SK-N-SH (cell line): ENCODE measurements around the gene NOTCH4. TPM values are rescaled to one million over a fixed set of nuclear protein-coding genes. Genes with fewer than 3 reads are reported as not detected.

Source experiments
- CTCF ChIA-PET: fragments of 300-600, 350-600 bp; formaldehyde crosslinking; extraction: SDS; loops from one replicate; lab custom pipeline; 2021; lab: Yijun Ruan, JAX
- POLR2A ChIA-PET: fragments of 350-600 bp; sonication (Branson Sonifier 250); formaldehyde crosslinking; extraction: SDS; loops from one replicate; lab custom pipeline; 2020; ENCODE audit warnings: antibody characterized with exemption, inconsistent platforms; lab: Yijun Ruan, JAX
- DNase-seq: peaks from one replicate; pipeline ENCODE4 v3.0.0; 2012
- H2AFZ ChIP-seq: fragments of 200-600 bp; sonication (generic); 2 replicates; pipeline ENCODE4 v1.8.1; 2016; ENCODE audit warnings: antibody characterized with exemption, mild to moderate bottlenecking, low read depth
- H3F3A ChIP-seq: fragments of 200-600 bp; sonication (generic); replicated peaks from 2 replicates; pipeline ENCODE3; 2016; ENCODE audit warnings: antibody characterized with exemption, mild to moderate bottlenecking; ENCODE audit not compliant: insufficient read depth
- H3K27ac ChIP-seq, 2 experiments: fragments of 200-500 bp in 1 of 2; fragments of 200-600 bp in 1 of 2; sonication (Bioruptor generic) in 1 of 2; sonication (generic), shearing (Covaris generic) in 1 of 2; 2 replicates each; pipeline versions ENCODE4 v1.5.1 to v1.6.1; 2014 to 2016; ENCODE audit warnings: low read depth in 2 of 2, inconsistent platforms in 1 of 2, low read length in 1 of 2, mild to moderate bottlenecking in 1 of 2, mixed read lengths in 1 of 2
- H3K27me3 ChIP-seq: fragments of 200-600 bp; sonication (generic), shearing (Covaris generic); 2 replicates; pipeline ENCODE4 v1.6.1; 2016; ENCODE audit warnings: mixed run types; ENCODE audit not compliant: insufficient read depth
- H3K36me3 ChIP-seq, 2 experiments: fragments of 200-500 bp in 1 of 2; fragments of 200-600 bp in 1 of 2; sonication (Bioruptor generic) in 1 of 2; sonication (generic) in 1 of 2; replicated peaks in 1 of 2; 2 replicates each; pipeline versions ENCODE3 to v1.5.1; 2014 to 2016; ENCODE audit warnings: low read length in 1 of 2, mild to moderate bottlenecking in 1 of 2; ENCODE audit not compliant: insufficient read depth in 2 of 2, control insufficient read depth in 1 of 2
- H3K4me1 ChIP-seq, 2 experiments: fragments of 200-500 bp in 1 of 2; fragments of 200-600 bp in 1 of 2; sonication (Bioruptor generic) in 1 of 2; sonication (generic), shearing (Covaris generic) in 1 of 2; 2 replicates each; pipeline versions ENCODE4 v1.5.1 to v1.6.1; 2014 to 2016; ENCODE audit warnings: low read depth in 1 of 2, low read length in 1 of 2, mixed run types in 1 of 2; ENCODE audit not compliant: insufficient read depth in 2 of 2, control insufficient read depth in 1 of 2
- H3K4me2 ChIP-seq: fragments of 200-600 bp; sonication (generic), shearing (Covaris generic); 2 replicates; pipeline ENCODE4 v1.6.1; 2017; ENCODE audit warnings: mixed run types
- H3K4me3 ChIP-seq, 2 experiments: fragments of 200-500 bp in 1 of 2; fragments of 200-600 bp in 1 of 2; sonication (Bioruptor generic) in 1 of 2; sonication (generic), shearing (Covaris generic) in 1 of 2; 2 replicates each; pipeline versions ENCODE4 v1.5.1 to v1.8.1; 2014 to 2016; ENCODE audit warnings: low read depth in 2 of 2, inconsistent platforms in 1 of 2, low read length in 1 of 2, mild to moderate bottlenecking in 1 of 2, mixed read lengths in 1 of 2, moderate library complexity in 1 of 2
- H3K79me2 ChIP-seq: fragments of 200-600 bp; sonication (generic); 2 replicates; pipeline ENCODE4 v1.8.1; 2017; ENCODE audit warnings: mild to moderate bottlenecking; ENCODE audit not compliant: insufficient read depth
- H3K9ac ChIP-seq: fragments of 200-600 bp; sonication (generic); 2 replicates; pipeline ENCODE4 v1.6.1; 2017; ENCODE audit warnings: mixed run types
- H3K9me2 ChIP-seq: fragments of 200-600 bp; sonication (generic); 2 replicates; pipeline ENCODE4 v1.6.1; 2017; ENCODE audit warnings: mixed run types
- H3K9me3 ChIP-seq: fragments of 200-600 bp; sonication (generic); 2 replicates; pipeline ENCODE4 v1.6.1; 2017; ENCODE audit warnings: mixed run types, mild to moderate bottlenecking, moderate library complexity
- H4K20me1 ChIP-seq: fragments of 200-600 bp; sonication (generic); 2 replicates; pipeline ENCODE4 v1.6.1; 2017; ENCODE audit warnings: mild to moderate bottlenecking, mixed run types; ENCODE audit not compliant: insufficient read depth
- CTCF ChIP-seq: fragments of 200-600 bp; sonication (generic); IDR thresholded peaks from 2 replicates; pipeline ENCODE4 v1.6.1; 2017; ENCODE audit warnings: antibody characterized with exemption, mild to moderate bottlenecking, moderate library complexity
- EP300 ChIP-seq, 2 experiments: IDR thresholded peaks; 2 replicates each; pipeline versions ENCODE4 v1.4.0 to v1.6.1; 2012; ENCODE audit warnings: borderline replicate concordance in 1 of 2, low read depth in 1 of 2, low read length in 1 of 2
- EZH2phosphoT487 ChIP-seq: fragments of 200-600 bp; sonication (generic); IDR thresholded peaks from 2 replicates; pipeline ENCODE4 v1.6.1; 2017; ENCODE audit warnings: low read depth, mixed run types, mild to moderate bottlenecking, antibody characterized with exemption, moderate library complexity, borderline replicate concordance
- FOSL2 ChIP-seq: IDR thresholded peaks from 2 replicates; pipeline ENCODE4 v1.4.0; 2012; ENCODE audit warnings: low read depth, mild to moderate bottlenecking, moderate library complexity, borderline replicate concordance
- FOXJ3 ChIP-seq: sonication (generic); formaldehyde crosslinking; IDR thresholded peaks from 2 replicates; pipeline ENCODE4 v1.5.1; 2020; ENCODE audit warnings: mild to moderate bottlenecking, missing genetic modification reagents
- FOXM1 ChIP-seq: IDR thresholded peaks from 2 replicates; pipeline ENCODE4 v1.4.0; 2012; ENCODE audit warnings: low read depth, mild to moderate bottlenecking
- GABPA ChIP-seq: IDR thresholded peaks from 2 replicates; pipeline ENCODE4 v1.4.0; 2012; ENCODE audit warnings: low read depth, mild to moderate bottlenecking
- GATA2 ChIP-seq: sonication (generic); formaldehyde crosslinking; IDR thresholded peaks from 2 replicates; pipeline ENCODE4 v1.5.0; 2020; ENCODE audit warnings: mild to moderate bottlenecking, missing genetic modification reagents
- IRF3 ChIP-seq: fragments of 150-350 bp; IDR thresholded peaks from 2 replicates; pipeline ENCODE4 v1.6.1; 2016; ENCODE audit warnings: mild to moderate bottlenecking, low read depth, low read length
- JUND ChIP-seq: IDR thresholded peaks from 2 replicates; pipeline ENCODE4 v1.4.0; 2012
- MAX ChIP-seq: IDR thresholded peaks from 2 replicates; pipeline ENCODE4 v1.4.0; 2012; ENCODE audit warnings: low read depth
- MEF2A ChIP-seq: IDR thresholded peaks from 2 replicates; pipeline ENCODE4 v1.4.0; 2012; ENCODE audit warnings: low read depth, borderline replicate concordance
- NRF1 ChIP-seq: IDR thresholded peaks from 2 replicates; pipeline ENCODE4 v1.6.1; 2012; ENCODE audit warnings: low read depth, mild to moderate bottlenecking, low read length
- POLR2AphosphoS5 ChIP-seq: IDR thresholded peaks from 2 replicates; pipeline ENCODE4 v1.6.1; 2012; ENCODE audit warnings: low read depth, low read length
- RCOR1 ChIP-seq: fragments of 150-350 bp; IDR thresholded peaks from 2 replicates; pipeline ENCODE4 v1.6.1; 2017; ENCODE audit warnings: antibody characterized with exemption, low read length
- SIN3A ChIP-seq: IDR thresholded peaks from 2 replicates; pipeline ENCODE4 v1.6.1; 2012; ENCODE audit warnings: low read depth, mild to moderate bottlenecking, low read length, moderate library complexity, borderline replicate concordance
- TAF1 ChIP-seq: IDR thresholded peaks from 2 replicates; pipeline ENCODE4 v1.6.1; 2012; ENCODE audit warnings: low read depth, mild to moderate bottlenecking, low read length, moderate library complexity, borderline replicate concordance
- USF2 ChIP-seq: fragments of 150-350 bp; IDR thresholded peaks from 2 replicates; pipeline ENCODE4 v1.6.1; 2017; ENCODE audit warnings: antibody characterized with exemption, low read length, low read depth, borderline replicate concordance
- YY1 ChIP-seq: IDR thresholded peaks from 2 replicates; pipeline ENCODE4 v1.4.0; 2012; ENCODE audit warnings: low read depth, mild to moderate bottlenecking
- WGBS: methylation state at CpG from one replicate; pipeline ENCODE4 v1.1.6; 2017; ENCODE audit warnings: low lambda C conversion rate; 5-methylcytosine and 5-hydroxymethylcytosine counted together
- polyA plus RNA-seq, 3 experiments: library from polyadenylated mRNA; depleted of rRNA; stranded (reverse); fragments of >200 nt; gene quantifications; 2 replicates each; pipeline ENCODE4 v1.2.3, GENCODE V29; 2012

NOTCH4 gene
- polyA plus RNA-seq, 1 of the 3 experiments (the other 2 are of a cell fraction), result 2.5 TPM

- Histone ChIP-seq H4K20me1 (no peaks in the 10 kb centered on the region), H3K4me3 (no peak overlapping the region), H3K79me2 (peaks cover 42% of the 10 kb centered on the region), H3K9me3 (no peaks in the 10 kb centered on the region), H2AFZ (no peak overlapping the region), H3K4me1 (peaks cover 0 to 17% of the 10 kb centered on the region in 2 experiments; a peak in 3 of 4 replicates), H3K27me3 (no peaks in the 10 kb centered on the region), H3F3A (peaks cover 8% of the 10 kb centered on the region), H3K9me2 (no peaks in the 10 kb centered on the region), H3K36me3 (peaks cover 0 to 33% of the 10 kb centered on the region in 2 experiments), H3K4me2 (no peak overlapping the region), H3K27ac (no peak overlapping the region), H3K9ac (no peak overlapping the region)
- ChIA-PET CTCF (interaction anchor here (1.1 kb wide), 1 partner anchor 17 kb away, joined by 5 read pairs; no protein-coding TSS in a partner anchor), POLR2A (interaction anchor here (1.9 kb wide), 1 partner anchor 10 kb away, joined by 4 read pairs; no protein-coding TSS in a partner anchor)
- WGBS, result 100% methylated on average over 6 of the region's 6 CpGs
- TF ChIP-seq EP300 (IDR thresholded peaks at IDR 0.05; ENCODE audit: borderline replicate concordance in 1 of 2, low read depth in 1 of 2, low read length in 1 of 2) (no peak), GABPA (no peak)
- no peak for DNase-seq
These were observed 52.6 kb downstream of the NOTCH4 start for GRCh38 chr6:32171234-32171633.

- H3K27me3 ChIP-seq, result no peaks in the 10 kb centered on the region
- ChIA-PET CTCF (interaction anchor here (1.6 kb wide), 1 partner anchor 51 kb away, joined by 5 read pairs; no protein-coding TSS in a partner anchor), POLR2A (interaction anchor here (1.0 to 1.9 kb wide), 2 partner anchors 9 to 59 kb away, joined by 3 to 4 read pairs; no protein-coding TSS in a partner anchor)
- H3F3A ChIP-seq, result peaks cover 8% of the 10 kb centered on the region
- no peaks in the 10 kb centered on the region for H3K9me3 ChIP-seq
- no peak overlapping the region for H3K9ac ChIP-seq
- H3K36me3 ChIP-seq, result peaks cover 0 to 36% of the 10 kb centered on the region in 2 experiments
- no peak overlapping the region for H2AFZ ChIP-seq
- no peaks in the 10 kb centered on the region for H3K9me2 ChIP-seq
- H3K4me2 ChIP-seq, result no peak overlapping the region
- no peak overlapping the region for H3K4me3 ChIP-seq
- 84% methylated on average over 7 of the region's 11 CpGs for WGBS
- no peaks in the 10 kb centered on the region for H4K20me1 ChIP-seq
- peaks cover 0 to 16% of the 10 kb centered on the region in 2 experiments; a peak in 3 of 4 replicates for H3K4me1 ChIP-seq
- no peak overlapping the region for H3K27ac ChIP-seq
- no peak for TF ChIP-seq CTCF
- TF ChIP-seq POLR2AphosphoS5, result no peak
- TF ChIP-seq IRF3, result no peak
- TF ChIP-seq RCOR1, result no peak
- no peak for TF ChIP-seq JUND
- TF ChIP-seq YY1, result no peak
- no peak for TF ChIP-seq USF2
- TF ChIP-seq EZH2phosphoT487, result no peak
- no peak for TF ChIP-seq FOXJ3 (CRISPR knock-in tag)
- no peak for TF ChIP-seq FOSL2
- TF ChIP-seq FOXM1, result no peak
- TF ChIP-seq GATA2 (CRISPR knock-in tag), result no peak
- no peak for TF ChIP-seq EP300 (IDR thresholded peaks at IDR 0.05; ENCODE audit: borderline replicate concordance in 1 of 2, low read depth in 1 of 2, low read length in 1 of 2)
- TF ChIP-seq TAF1, result no peak
- no peak for TF ChIP-seq MAX
- no peak for TF ChIP-seq NRF1
- no peak for TF ChIP-seq SIN3A
- no peak for TF ChIP-seq MEF2A
- TF ChIP-seq GABPA, result no peak
- peaks cover 37% of the 10 kb centered on the region for H3K79me2 ChIP-seq
- DNase-seq, result no peak
These were observed 53.6 kb downstream of the NOTCH4 start for GRCh38 chr6:32170294-32170693.
